GM23248 (cell line): ENCODE data around the gene EPDR1. TPM values are rescaled to one million over a fixed set of nuclear protein-coding genes. Genes with fewer than 3 reads are reported as not detected.
"Not testable (repeated sequence)": the region's sequence is repeated elsewhere in the genome, so short reads cannot be mapped to it uniquely, and the experiment has no call there.

Experiments
- DNase-seq: peaks from one replicate; pipeline ENCODE4 v3.0.0-alpha.2; 2015
- H2AFZ ChIP-seq: fragments of 200-600 bp; sonication (generic); 2 replicates; pipeline ENCODE4 v1.6.1; 2016; ENCODE audit warnings: antibody characterized with exemption
- H3F3A ChIP-seq: fragments of 200-600 bp; sonication (generic); 2 replicates; pipeline ENCODE4 v1.6.1; 2016; ENCODE audit warnings: mild to moderate bottlenecking, antibody characterized with exemption, mixed run types; ENCODE audit not compliant: insufficient read depth
- H3K27ac ChIP-seq: fragments of 200-600 bp; sonication (generic); 2 replicates; pipeline ENCODE4 v1.5.1; 2016; ENCODE audit warnings: mild to moderate bottlenecking
- H3K27me3 ChIP-seq: fragments of 200-600 bp; sonication (generic); replicated peaks from 2 replicates; pipeline ENCODE4 v1.6.1; 2016; ENCODE audit warnings: mild to moderate bottlenecking; ENCODE audit not compliant: insufficient read depth
- H3K36me3 ChIP-seq: fragments of 200-600 bp; sonication (generic); 2 replicates; pipeline ENCODE4 v1.6.1; 2016; ENCODE audit warnings: low read depth, mild to moderate bottlenecking
- H3K4me1 ChIP-seq: fragments of 200-600 bp; sonication (generic); 2 replicates; pipeline ENCODE4 v1.6.1; 2016; ENCODE audit warnings: mild to moderate bottlenecking; ENCODE audit not compliant: insufficient read depth
- H3K4me2 ChIP-seq: fragments of 200-600 bp; sonication (generic); one replicate; pipeline ENCODE4 v1.6.1; 2016; ENCODE audit warnings: mild to moderate bottlenecking; ENCODE audit not compliant: unreplicated experiment
- H3K4me3 ChIP-seq: fragments of 200-600 bp; sonication (generic); 2 replicates; pipeline ENCODE4 v1.5.1; 2016; ENCODE audit warnings: mild to moderate bottlenecking
- H3K79me2 ChIP-seq: fragments of 200-600 bp; sonication (generic); 2 replicates; pipeline ENCODE4 v1.6.1; 2016; ENCODE audit warnings: mild to moderate bottlenecking; ENCODE audit not compliant: insufficient read depth
- H3K9ac ChIP-seq: fragments of 200-600 bp; sonication (generic); 2 replicates; pipeline ENCODE4 v1.6.1; 2016; ENCODE audit warnings: mild to moderate bottlenecking
- H3K9me2 ChIP-seq: fragments of 200-600 bp; sonication (generic); 2 replicates; pipeline ENCODE4 v1.6.1; 2016; ENCODE audit warnings: mixed run types, mild to moderate bottlenecking, moderate library complexity; ENCODE audit not compliant: insufficient read depth
- H3K9me3 ChIP-seq: fragments of 200-600 bp; sonication (generic); one replicate; pipeline ENCODE4 v1.6.1; 2017; ENCODE audit warnings: low read depth
- H4K20me1 ChIP-seq: fragments of 200-600 bp; sonication (generic); 2 replicates; pipeline ENCODE4 v1.6.0; 2016; ENCODE audit not compliant: insufficient read depth
- EZH2 ChIP-seq: fragments of 200-600 bp; sonication (generic); IDR thresholded peaks from 2 replicates; pipeline ENCODE4 v1.6.1; 2018; ENCODE audit warnings: antibody characterized with exemption, mild to moderate bottlenecking; ENCODE audit not compliant: insufficient read depth, poor library complexity, severe bottlenecking
- EZH2phosphoT487 ChIP-seq: fragments of 200-600 bp; sonication (generic); IDR thresholded peaks from 2 replicates; pipeline ENCODE4 v1.6.1; 2018; ENCODE audit warnings: antibody characterized with exemption, moderate library complexity, mild to moderate bottlenecking, low read depth; ENCODE audit not compliant: insufficient read depth
- WGBS, 2 experiments: methylation state at CpG; one replicate each; pipeline ENCODE4 v1.1.6; 2015 to 2017; ENCODE audit warnings: low lambda C conversion rate in 2 of 2, low coverage in 1 of 2; ENCODE audit errors: missing lambda C conversion rate in 2 of 2; 5-methylcytosine and 5-hydroxymethylcytosine counted together
- in situ Hi-C: fragments of 300-500 bp; cut with MboI; formaldehyde crosslinking; loops from 2 replicates; pipeline ENCODE4 v1.15.0; 2020
- polyA plus RNA-seq: library from polyadenylated mRNA; unstranded; fragments of >200 nt; fragmentation: Nextera tagmentation; extraction: Ambion mirVana; gene quantifications from 2 replicates; pipeline ENCODE4 v1.2.1, GENCODE V29; 2016
- total RNA-seq: library from RNA; depleted of rRNA; stranded (reverse); fragments of >200 nt; shearing (Covaris generic); gene quantifications from 2 replicates; pipeline ENCODE4 v1.2.3, GENCODE V29; 2014

EPDR1 gene
- total and polyA plus RNA-seq, 2 experiments from 2014 or later: 1.5 to 2.5 TPM

DNA sequence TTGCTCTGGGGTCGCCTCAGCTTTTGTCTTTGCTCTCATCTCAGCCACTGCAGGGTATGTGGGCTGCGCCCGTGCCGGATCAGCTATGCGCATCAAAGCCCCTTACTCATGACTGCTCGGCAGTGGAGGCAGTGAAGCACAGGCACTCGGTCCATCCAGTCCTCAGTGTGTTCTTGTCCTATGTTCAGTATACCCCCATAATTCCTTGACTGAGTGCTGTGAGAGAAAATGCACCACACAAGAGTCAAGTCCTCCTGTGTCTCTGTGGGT lies 27.4 kb downstream of the EPDR1 start:
- Histone ChIP-seq H3K9ac (no peak overlapping the region), H3K9me2 (no peaks in the 10 kb centered on the region), H3K27me3 (no peaks in the 10 kb centered on the region), H4K20me1 (no peaks in the 10 kb centered on the region), H3K79me2 (no peaks in the 10 kb centered on the region), H3F3A (no peaks in the 10 kb centered on the region), H3K36me3 (no peaks in the 10 kb centered on the region), H3K27ac (no peak overlapping the region), H3K4me3 (no peak overlapping the region), H3K4me2 (no peak overlapping the region), H3K9me3 (no peaks in the 10 kb centered on the region), H2AFZ (no peak overlapping the region), H3K4me1 (no peaks in the 10 kb centered on the region)
- no peak for TF ChIP-seq EZH2phosphoT487
- no peak for TF ChIP-seq EZH2
- DNase-seq: no peak
- in situ Hi-C loops: no loop called here
- WGBS, 2 experiments: 62% methylated on average over 7 of the region's 7 CpGs

DNA sequence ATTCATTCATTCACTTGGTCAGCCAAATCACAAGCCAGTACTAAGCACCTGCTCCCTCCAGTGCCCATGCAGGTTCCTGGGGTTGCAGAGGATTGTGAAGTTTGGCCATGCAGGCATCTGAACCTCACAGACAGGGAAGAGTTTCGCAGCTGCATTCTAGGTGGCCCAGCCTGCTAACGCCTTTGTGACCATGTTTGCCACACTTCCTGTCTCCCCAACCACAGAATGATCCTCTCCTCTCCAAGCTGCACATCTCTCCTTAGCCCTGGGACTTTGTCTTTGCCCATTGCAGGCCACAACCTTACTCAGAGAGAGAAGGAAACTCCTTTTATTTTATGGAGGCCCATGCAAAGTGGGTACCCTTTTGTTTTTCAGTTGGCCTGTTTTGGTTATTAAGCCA lies 31.8 kb downstream of the EPDR1 start:
- no peak overlapping the region for H2AFZ ChIP-seq
- H3K36me3 ChIP-seq: no peaks in the 10 kb centered on the region
- TF ChIP-seq EZH2: no peak
- TF ChIP-seq EZH2phosphoT487: no peak
- no peaks in the 10 kb centered on the region for H3K79me2 ChIP-seq
- H3K4me2 ChIP-seq: no peak overlapping the region
- no peaks in the 10 kb centered on the region for H3F3A ChIP-seq
- H3K9ac ChIP-seq: no peak overlapping the region
- no peaks in the 10 kb centered on the region for H3K9me2 ChIP-seq
- H4K20me1 ChIP-seq: no peaks in the 10 kb centered on the region
- H3K4me3 ChIP-seq: no peak overlapping the region
- no peaks in the 10 kb centered on the region for H3K27me3 ChIP-seq
- H3K4me1 ChIP-seq: no peaks in the 10 kb centered on the region
- H3K27ac ChIP-seq: no peak overlapping the region
- no peaks in the 10 kb centered on the region for H3K9me3 ChIP-seq
- in situ Hi-C loops: no loop called here
- DNase-seq: no peak
- WGBS, 2 experiments: 13 to 15% methylated on average over 2 of the region's 2 CpGs

DNA sequence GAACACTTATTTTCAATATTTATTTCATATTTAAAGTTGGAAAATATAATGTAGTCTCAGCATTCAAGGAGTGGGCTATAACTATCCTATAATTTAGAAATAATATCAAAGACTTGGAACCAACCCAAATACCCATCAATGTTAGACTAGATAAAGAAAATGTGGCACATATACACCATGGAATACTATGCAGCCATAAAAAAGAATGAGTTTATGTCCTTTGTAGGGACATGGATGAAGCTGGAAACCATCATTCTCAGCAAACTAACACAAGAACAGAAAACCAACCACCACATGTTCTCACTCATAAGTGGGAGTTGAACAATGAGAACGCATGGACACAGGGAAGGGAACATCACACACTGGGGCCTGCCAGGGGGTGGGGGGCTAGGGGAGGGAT lies 33.8 kb downstream of the EPDR1 start:
- 22 to 39% methylated on average over 1 of the region's 1 CpG for WGBS, 2 experiments
- H3K9me2 ChIP-seq, in situ Hi-C loops: not testable (repeated sequence)

DNA sequence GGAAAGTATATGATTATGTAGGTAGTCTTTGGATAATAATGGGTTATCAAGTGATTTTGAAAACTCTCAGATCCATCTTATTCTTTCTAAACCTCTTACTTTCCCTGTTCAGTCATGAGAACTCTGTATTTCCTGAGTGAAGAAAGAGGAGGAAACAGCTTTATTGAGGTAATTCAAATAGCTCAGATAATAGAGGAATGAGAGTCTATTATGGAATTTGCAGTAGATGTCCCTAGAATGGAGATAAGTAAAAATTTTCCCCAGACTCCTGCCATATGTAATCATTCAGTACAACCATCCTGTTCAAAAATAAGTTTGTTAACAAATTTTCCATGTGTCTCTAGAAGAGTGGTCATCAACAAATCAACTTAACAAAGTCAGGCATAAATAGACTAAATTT lies 36.4 kb downstream of the EPDR1 start:
- no peaks in the 10 kb centered on the region for H3K36me3 ChIP-seq
- H3K27ac ChIP-seq: no peak overlapping the region
- no peak overlapping the region for H3K9ac ChIP-seq
- TF ChIP-seq EZH2 (no peak), EZH2phosphoT487 (no peak)
- no peak overlapping the region for H3K4me2 ChIP-seq
- no peaks in the 10 kb centered on the region for H3K9me2 ChIP-seq
- H3K4me1 ChIP-seq: no peaks in the 10 kb centered on the region
- H3K4me3 ChIP-seq: no peak overlapping the region
- in situ Hi-C loops: no loop called here
- no peak for DNase-seq
- H3K79me2 ChIP-seq: no peaks in the 10 kb centered on the region
- H3K27me3 ChIP-seq: no peaks in the 10 kb centered on the region
- no peaks in the 10 kb centered on the region for H3F3A ChIP-seq
- H4K20me1 ChIP-seq: no peaks in the 10 kb centered on the region
- no peak overlapping the region for H2AFZ ChIP-seq
- no peaks in the 10 kb centered on the region for H3K9me3 ChIP-seq

More for the DNA sequence above, 33.8 kb downstream of the EPDR1 start:
- H3K36me3 ChIP-seq, H3K27me3 ChIP-seq, H3K79me2 ChIP-seq, H3K4me2 ChIP-seq, H3K4me1 ChIP-seq, H3K27ac ChIP-seq, H3K4me3 ChIP-seq, DNase-seq, H3K9ac ChIP-seq, H4K20me1 ChIP-seq, H3F3A ChIP-seq, H2AFZ ChIP-seq, H3K9me3 ChIP-seq: not testable (repeated sequence)

DNA sequence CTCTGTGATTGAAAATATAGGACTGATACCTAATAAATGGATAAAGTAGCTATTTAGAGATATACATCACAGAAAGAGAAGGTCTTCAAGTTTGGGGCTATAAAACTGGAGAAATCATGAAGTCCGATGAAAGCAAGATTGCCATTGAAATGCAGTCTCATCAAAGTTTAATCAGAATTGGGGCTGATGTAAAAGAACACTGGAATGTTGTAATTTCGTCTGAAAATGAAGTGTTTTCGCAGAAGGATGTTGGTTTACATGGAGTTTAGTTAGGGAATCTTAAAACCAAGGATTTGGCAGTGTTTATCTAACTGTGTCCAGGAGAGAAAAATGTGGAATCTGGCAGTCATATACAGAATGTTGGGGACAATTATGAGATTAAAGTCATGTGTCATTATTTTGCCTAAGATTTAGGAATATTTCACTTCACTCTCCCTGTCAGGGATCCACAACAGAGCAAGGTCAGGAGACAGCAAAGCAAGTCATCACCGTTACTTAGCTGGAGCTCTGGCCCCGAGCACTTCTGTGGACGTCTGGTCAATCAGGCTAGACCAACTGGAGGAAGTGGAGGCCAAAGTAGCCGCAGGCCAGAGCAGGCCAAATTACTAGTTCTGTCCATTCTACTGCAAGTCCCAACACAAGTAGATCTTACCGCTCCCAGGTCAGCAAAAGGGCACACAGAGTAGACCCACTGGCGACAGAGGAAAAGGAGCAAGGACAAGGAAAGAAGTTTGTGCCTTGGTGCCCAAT lies 37.0 kb downstream of the EPDR1 start:
- Histone ChIP-seq H3F3A (no peaks in the 10 kb centered on the region), H3K27ac (no peak overlapping the region), H3K36me3 (no peaks in the 10 kb centered on the region), H3K9ac (no peak overlapping the region), H4K20me1 (no peaks in the 10 kb centered on the region), H3K9me3 (no peaks in the 10 kb centered on the region), H2AFZ (no peak overlapping the region), H3K9me2 (no peaks in the 10 kb centered on the region), H3K4me3 (no peak overlapping the region), H3K27me3 (no peaks in the 10 kb centered on the region), H3K4me2 (no peak overlapping the region), H3K4me1 (no peaks in the 10 kb centered on the region), H3K79me2 (no peaks in the 10 kb centered on the region)
- in situ Hi-C loops: no loop called here
- TF ChIP-seq EZH2 (no peak), EZH2phosphoT487 (no peak)
- WGBS, 2 experiments: 6 to 11% methylated on average over 9 of the region's 9 CpGs
- DNase-seq: no peak
